ENCODE measurements around the gene MEIS2. TPM values are rescaled to one million over a fixed set of nuclear protein-coding genes. Genes with fewer than 3 reads are reported as not detected.

The MEIS2 gene
- polyA plus RNA-seq, 2 of the 4 experiments (the other 2 are of a cell fraction) = 7.3 to 11.1 TPM

GRCh38 chr15:37034835-37035748 lies 65.3 kb downstream of the MEIS2 start:
- FAIRE-seq (no peak), DNase-seq (ENCODE audit: low read depth in 1 of 2, low spot score in 1 of 2) (no peak), ATAC-seq (no peak)
- ChIA-PET CTCF (interaction anchor here (1.4 kb wide), 1 partner anchor 11 kb away, joined by 3 read pairs; no protein-coding TSS in a partner anchor), POLR2A (no interaction called here)
- Histone ChIP-seq H3K27ac (no peak overlapping the region), H3K9me3 (no peaks in the 10 kb centered on the region), H3K4me2 (no peak overlapping the region), H3K4me3 (no peak overlapping the region), H3K4me1 (no peaks in the 10 kb centered on the region)
- WGBS (ENCODE audit: missing lambda C conversion rate) = 81% methylated on average over 10 of the region's 10 CpGs
- no peak for TF ChIP-seq FOXS1 (CRISPR knock-in tag; IDR thresholded peaks at IDR 0.05)

DNA sequence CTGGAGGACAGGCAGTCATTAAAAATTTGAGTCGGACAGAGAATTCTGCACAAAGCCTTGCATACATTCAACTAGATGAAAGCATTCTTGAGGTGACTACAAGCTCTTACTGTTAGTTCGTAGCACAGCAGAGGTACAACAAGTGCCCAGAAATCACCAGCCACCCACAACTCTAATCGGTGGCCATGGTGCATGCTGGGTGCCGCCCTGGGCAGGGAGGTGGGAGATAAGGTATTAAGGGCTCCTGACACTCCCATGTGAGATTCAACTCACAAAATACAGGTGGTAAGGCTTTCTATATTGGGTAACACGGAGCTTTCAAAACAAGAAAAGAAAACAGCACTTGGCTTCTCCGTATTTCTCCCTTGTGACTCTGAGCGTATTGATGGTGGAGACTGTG lies 66.0 kb downstream of the MEIS2 start:
- POLR2A ChIA-PET = no interaction called here
- WGBS (ENCODE audit: missing lambda C conversion rate) = 89% methylated on average over 7 of the region's 7 CpGs
- H3K4me2 ChIP-seq = no peak overlapping the region
- no peak for ATAC-seq
- TF ChIP-seq PHF8 (IDR thresholded peaks at IDR 0.05; ENCODE audit: borderline replicate concordance, low read depth) (no peak), CBX2 (IDR thresholded peaks at IDR 0.05; ENCODE audit: borderline replicate concordance, low read depth) (no peak), EP300 (IDR thresholded peaks at IDR 0.05) (no peak), FOSL2 (IDR thresholded peaks at IDR 0.05) (no peak), FOSL2 (CRISPR knock-in tag; IDR thresholded peaks at IDR 0.05) (no peak), EHF (CRISPR knock-in tag; IDR thresholded peaks at IDR 0.05) (no peak), SMC3 (IDR thresholded peaks at IDR 0.05) (no peak), RCOR1 (IDR thresholded peaks at IDR 0.05; ENCODE audit: low read depth, low read length) (no peak), HEYL (CRISPR knock-in tag; IDR thresholded peaks at IDR 0.05) (no peak), RARB (CRISPR knock-in tag; IDR thresholded peaks at IDR 0.05) (no peak)
- H3K27ac ChIP-seq = no peak overlapping the region
- no peaks in the 10 kb centered on the region for H3K4me1 ChIP-seq
- no peak for FAIRE-seq
- CTCF ChIA-PET = no interaction called here
- no peak overlapping the region for H3K4me3 ChIP-seq
- no peaks in the 10 kb centered on the region for H3K9me3 ChIP-seq
- DNase-seq (ENCODE audit: low read depth in 1 of 2, low spot score in 1 of 2) = no peak

DNA sequence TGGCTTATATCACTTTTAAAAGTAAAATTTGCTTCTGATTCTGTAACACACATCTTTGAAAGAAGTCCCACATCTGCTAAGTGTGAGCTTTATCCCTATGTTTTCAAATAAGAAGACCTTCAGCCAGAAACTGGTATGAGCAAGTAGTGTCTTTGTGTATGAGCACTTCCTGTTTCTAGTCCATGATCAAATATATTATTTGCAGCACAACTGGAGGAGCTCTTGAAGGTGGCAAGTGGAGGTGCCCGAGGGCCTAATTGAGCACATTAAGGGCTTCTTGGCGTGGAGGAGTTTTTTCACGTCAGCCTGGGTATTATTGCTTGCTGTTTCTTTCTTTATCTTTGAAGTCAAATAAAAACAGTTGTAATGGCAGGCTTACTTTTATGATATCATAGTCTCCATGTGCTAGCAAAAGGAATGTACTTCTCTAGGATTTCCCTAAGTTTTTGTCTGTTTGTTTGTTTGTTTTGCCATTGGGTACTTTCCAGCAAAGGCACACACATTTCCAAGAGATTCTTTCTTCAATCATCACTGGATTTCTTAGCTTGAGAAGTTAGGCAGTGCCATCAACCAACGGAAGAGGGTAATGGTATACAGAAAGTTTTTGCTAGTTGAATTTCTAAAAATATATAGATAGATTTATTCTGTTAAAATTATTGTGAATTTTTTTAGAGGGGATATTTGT lies 68.1 kb downstream of the MEIS2 start:
- CTCF ChIA-PET = no interaction called here

GRCh38 chr15:37031198-37031597 lies 69.2 kb downstream of the MEIS2 start:
- Histone ChIP-seq H3K9me3 (no peaks in the 10 kb centered on the region), H3K4me2 (no peak overlapping the region), H3K4me1 (no peaks in the 10 kb centered on the region), H3K27ac (no peak overlapping the region), H3K4me3 (no peak overlapping the region)
- DNase-seq (ENCODE audit: low read depth in 1 of 2, low spot score in 1 of 2) = no peak
- ATAC-seq = no peak
- 76% methylated on average over 4 of the region's 4 CpGs for WGBS (ENCODE audit: missing lambda C conversion rate)
- ChIA-PET POLR2A (no interaction called here), CTCF (no interaction called here)
- no peak for TF ChIP-seq HMGXB4 (CRISPR knock-in tag; IDR thresholded peaks at IDR 0.05; ENCODE audit: borderline replicate concordance)
- TF ChIP-seq CHD4 (IDR thresholded peaks at IDR 0.05; ENCODE audit: borderline replicate concordance) = no peak
- no peak for TF ChIP-seq EHF (CRISPR knock-in tag; IDR thresholded peaks at IDR 0.05)
- no peak for TF ChIP-seq ZFP36 (IDR thresholded peaks at IDR 0.05; ENCODE audit: borderline replicate concordance, partially characterized antibody)
- FAIRE-seq = no peak

More for the DNA sequence above, 68.1 kb downstream of the MEIS2 start:
- Histone ChIP-seq H3K4me1 (no peaks in the 10 kb centered on the region), H3K4me3 (no peak overlapping the region), H3K4me2 (no peak overlapping the region), H3K27ac (no peak overlapping the region), H3K9me3 (no peaks in the 10 kb centered on the region)
- WGBS (ENCODE audit: missing lambda C conversion rate) = 80% methylated on average over 4 of the region's 4 CpGs
- ATAC-seq = no peak
- POLR2A ChIA-PET = no interaction called here
- TF ChIP-seq JUNB (IDR thresholded peaks at IDR 0.05) = no peak
- TF ChIP-seq RARB (CRISPR knock-in tag; IDR thresholded peaks at IDR 0.05) = no peak
- no peak for TF ChIP-seq HMGXB4 (CRISPR knock-in tag; IDR thresholded peaks at IDR 0.05; ENCODE audit: borderline replicate concordance)
- no peak for TF ChIP-seq NR3C1 (IDR thresholded peaks at IDR 0.05)
- no peak for DNase-seq (ENCODE audit: low read depth in 1 of 2, low spot score in 1 of 2)
- no peak for FAIRE-seq
